Measurements from ENCODE around the gene TSHZ2.
"Not testable (repeated sequence)": the region's sequence is repeated elsewhere in the genome, so short reads cannot be mapped to it uniquely, and the experiment has no call there.

TSHZ2 gene

GRCh38 chr20:53454675-53455276, 482.6 kb downstream of the TSHZ2 start:
- no peak for DNase-seq (ENCODE audit: low spot score)

DNA sequence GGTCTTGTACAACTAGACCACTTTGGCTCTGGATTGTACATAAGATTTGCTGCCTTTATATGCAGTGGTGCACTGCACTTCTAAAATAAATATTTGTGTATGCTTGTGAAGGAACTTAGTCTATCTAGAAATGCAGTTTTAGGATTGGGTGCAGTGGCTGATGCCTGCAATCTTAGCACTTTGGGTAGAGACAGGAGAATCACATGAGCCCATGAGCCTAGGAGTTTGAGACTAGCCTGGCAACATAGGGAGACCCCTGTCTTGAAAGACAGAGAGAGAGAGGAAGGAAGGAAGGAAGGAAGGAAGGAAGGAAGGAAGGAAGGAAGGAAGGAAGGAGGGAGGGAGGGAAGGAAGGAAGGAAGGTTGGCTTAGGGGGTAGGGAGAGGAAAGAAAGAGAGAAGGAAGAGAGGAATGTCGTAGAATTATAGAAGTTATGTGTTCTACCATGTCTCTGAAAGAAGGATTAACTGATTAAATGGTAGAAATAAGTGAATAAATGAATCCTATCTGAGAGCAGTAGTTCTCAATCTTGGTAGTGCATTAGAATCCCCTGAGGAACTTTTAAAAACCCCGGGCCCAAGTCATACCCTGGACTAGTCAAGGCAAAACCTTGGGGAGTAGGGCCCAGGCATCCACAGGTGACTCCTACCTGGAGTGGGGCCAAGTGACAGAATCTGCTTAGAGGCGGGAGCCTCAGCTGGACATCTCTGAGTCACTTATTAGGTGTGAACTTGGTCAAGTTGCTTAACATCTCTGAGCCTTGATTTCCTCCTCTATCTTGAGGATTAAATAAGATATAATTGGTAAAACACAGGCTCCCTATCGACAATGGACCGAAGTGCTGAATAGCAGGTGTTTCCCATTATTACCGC, 491.2 kb downstream of the TSHZ2 start:
- DNase-seq (ENCODE audit: low spot score), result no peak

DNA sequence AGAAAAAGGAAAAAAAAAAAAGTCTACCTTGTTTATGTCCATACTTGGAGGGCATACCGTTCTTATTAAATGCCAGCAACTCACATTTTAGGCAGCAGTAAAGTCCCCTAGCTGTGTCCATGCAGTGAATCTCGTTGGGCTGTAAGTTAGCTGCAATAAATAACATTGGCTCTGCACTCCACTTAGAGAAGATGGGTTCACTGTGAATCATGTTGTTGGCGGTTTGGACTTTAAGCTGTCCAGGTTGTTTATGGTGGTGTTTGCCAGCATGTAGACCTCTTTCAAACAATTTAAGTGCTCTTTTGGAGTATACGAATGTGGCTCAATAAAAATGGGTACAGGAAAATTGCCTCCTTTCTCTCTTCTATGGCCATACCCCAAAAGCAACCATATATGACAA, 494.1 kb downstream of the TSHZ2 start:
- DNase-seq (ENCODE audit: low spot score), result no peak

- no peak for DNase-seq (ENCODE audit: low spot score)
Observed at GRCh38 chr20:53468587-53468986, 496.4 kb downstream of the TSHZ2 start.

- DNase-seq (ENCODE audit: low spot score), result not testable (repeated sequence)
Observed at GRCh38 chr20:53472859-53473258, 500.7 kb downstream of the TSHZ2 start.

- no peak for DNase-seq (ENCODE audit: low spot score)
Observed at GRCh38 chr20:53480913-53481312, 508.8 kb downstream of the TSHZ2 start.

DNA sequence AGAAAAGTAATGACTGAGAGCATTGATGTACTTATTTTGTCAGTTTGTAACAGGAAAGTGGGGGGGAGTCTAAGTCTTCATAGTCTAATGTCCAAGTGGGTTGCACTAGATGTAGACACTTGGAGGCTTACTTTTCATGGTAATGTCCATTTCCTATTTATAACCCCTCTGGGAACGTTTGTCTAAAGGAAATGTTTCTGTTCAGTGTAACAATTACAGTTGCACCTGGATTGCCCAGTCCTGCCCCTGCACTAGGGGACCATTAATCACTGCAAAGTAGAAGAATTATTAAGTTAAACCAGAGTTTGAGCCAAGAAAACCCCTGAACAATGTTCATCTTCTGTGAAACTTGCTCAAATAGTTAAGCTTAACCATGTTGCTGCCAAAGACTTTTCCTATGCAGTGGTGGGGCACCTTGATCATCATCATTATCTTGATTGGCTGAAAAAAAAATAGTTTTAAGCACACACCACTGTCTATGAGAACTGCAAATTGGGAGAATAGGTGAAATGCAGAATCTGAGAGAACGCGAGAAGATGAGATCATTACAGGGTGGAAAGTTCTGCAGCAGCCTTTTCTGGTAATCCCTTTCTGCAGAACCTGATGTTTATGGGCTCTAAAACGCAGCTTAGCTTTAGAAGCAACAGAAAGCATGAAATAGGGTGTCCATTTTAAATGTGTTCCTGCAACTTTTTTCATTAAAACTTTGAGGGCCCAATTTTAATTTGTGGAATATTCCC, 515.5 kb downstream of the TSHZ2 start:
- DNase-seq (ENCODE audit: low spot score), result no peak

GRCh38 chr20:53488775-53489272, 516.7 kb downstream of the TSHZ2 start:
- no peak for DNase-seq (ENCODE audit: low spot score)

- no peak for DNase-seq (ENCODE audit: low spot score)
Observed at GRCh38 chr20:53489528-53489927, 517.4 kb downstream of the TSHZ2 start.

- no peak for DNase-seq (ENCODE audit: low spot score)
Observed at GRCh38 chr20:53490620-53491019, 518.5 kb downstream of the TSHZ2 start.

GRCh38 chr20:53491462-53491861, 519.3 kb downstream of the TSHZ2 start:
- DNase-seq (ENCODE audit: low spot score), result no peak

- DNase-seq (ENCODE audit: low spot score), result no peak
Observed at GRCh38 chr20:53492212-53492611, 520.1 kb downstream of the TSHZ2 start.

DNA sequence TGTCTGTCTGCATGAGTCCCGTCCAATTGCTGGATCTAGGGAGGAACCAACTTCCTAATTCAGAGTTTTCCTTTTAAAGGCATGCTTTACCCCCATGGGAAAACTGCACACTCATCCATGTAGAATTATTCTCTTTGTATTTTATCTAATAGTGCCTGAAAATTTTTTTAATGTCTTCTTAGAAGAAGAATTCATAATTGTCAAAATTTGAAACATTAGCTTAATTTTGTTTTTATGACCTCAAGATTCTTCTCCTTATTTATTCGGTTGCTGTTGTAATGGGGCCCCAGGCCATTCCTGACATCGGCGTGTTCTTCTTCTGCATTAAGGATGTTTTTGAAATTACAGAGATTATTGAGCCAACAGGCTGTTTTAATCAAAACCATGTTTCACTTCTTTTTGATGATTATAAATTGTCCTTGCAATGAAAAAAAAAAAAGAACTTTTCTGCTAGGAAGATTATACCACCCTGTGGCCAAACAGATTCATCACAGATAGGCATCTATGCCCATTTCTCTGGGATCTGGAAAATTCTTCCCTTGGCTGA, 521.2 kb downstream of the TSHZ2 start:
- DNase-seq (ENCODE audit: low spot score), result no peak

DNA sequence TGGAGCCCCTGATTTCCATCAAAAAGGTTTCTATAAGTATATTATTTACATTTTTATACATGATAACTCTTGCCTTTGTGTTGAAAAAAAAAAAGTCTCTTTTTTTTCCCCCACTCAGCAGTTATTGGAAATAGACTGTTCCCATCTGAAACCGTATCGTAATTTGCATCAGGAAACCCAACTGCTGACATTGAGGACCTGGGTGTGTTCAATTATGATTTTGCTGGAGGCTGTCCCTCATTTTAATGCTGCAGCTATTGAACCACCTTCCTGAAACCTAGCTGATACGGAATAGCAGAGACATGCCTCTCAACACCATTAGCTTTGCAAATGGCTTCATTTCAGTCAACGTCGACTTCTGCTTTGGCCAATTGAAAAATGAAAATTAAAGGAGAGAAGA, 522.6 kb downstream of the TSHZ2 start:
- DNase-seq (ENCODE audit: low spot score), result no peak

- DNase-seq (ENCODE audit: low spot score), result no peak
Observed at GRCh38 chr20:53495398-53496092, 523.4 kb downstream of the TSHZ2 start.

DNA sequence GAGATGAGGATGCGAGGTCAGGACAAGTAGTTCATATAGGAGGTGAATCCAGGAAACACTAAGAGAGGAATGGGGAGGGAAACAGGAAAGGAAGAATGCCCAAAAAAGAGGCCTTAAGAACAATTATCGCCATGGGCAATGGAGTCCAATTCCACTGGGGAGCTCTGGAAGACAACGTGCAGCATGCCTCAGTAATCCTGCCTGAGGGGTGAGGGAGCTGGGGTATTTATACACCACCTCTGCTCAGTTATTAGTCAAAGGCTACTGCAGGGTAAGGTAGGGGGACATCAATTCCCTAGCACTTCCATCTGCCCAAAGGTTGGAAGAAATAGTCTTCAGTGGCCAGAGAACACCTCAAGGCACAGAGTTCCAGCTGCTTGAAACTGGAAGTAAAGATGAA, 525.1 kb downstream of the TSHZ2 start:
- no peak for DNase-seq (ENCODE audit: low spot score)

DNA sequence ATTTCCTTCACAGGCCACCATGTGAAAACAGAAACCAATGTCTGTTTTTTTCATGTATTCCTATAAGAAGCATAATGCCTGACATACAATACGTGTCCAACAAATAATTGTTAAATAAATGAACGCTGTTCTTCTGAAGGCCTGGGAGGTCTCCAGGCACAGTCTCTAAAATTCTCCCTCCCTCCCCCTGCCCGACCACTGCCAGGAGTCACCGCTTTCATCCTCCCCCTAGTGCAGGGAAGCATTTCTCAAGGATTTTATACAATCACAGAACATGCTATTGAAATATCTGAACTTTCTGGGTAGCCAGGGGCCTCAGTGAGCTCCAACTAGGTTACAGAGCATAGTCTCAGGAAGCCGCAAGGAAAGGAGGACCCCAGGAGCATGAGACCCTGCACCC, 526.2 kb downstream of the TSHZ2 start:
- DNase-seq (ENCODE audit: low spot score), result no peak

GRCh38 chr20:53500651-53501050, 528.5 kb downstream of the TSHZ2 start:
- no peak for DNase-seq (ENCODE audit: low spot score)

DNA sequence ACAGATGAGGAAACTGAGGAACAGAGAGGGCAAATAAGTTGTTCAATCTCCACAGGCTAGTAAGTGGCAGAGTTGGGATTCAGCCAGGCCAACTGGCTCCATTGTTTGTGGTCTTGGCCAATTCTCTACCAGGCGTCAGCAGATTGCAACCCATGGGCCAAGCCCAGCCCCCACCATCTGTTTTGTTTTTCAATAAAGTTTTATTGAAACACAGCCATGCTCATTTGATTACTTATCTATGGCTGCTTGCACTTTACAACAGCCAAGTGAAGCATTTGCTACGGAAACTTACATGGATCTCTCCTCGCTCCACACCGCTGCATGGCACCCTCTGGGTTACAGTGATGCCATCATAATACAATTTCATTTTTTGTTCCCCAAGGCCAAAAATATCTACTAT, 530.7 kb downstream of the TSHZ2 start:
- DNase-seq (ENCODE audit: low spot score), result no peak

DNA sequence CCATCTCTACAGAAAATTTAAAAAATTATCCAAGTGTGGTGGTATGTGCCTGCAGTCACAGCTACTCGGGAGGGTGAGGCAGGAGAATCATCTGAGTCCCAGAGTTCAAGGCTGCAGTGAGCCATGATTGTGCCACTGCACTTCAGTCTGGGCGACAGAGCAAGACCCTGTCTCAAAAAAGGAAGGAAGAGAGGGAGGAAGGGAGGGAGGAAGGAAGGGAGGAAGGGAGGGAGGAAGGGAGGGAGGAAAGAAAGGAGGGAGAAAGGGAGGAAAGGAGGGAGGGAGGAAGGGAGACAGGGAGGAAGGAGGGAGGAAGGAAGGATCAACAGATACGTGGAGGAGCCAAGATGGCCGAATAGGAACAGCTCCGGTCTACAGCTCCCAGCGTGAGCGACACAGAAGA, 531.4 kb downstream of the TSHZ2 start:
- DNase-seq (ENCODE audit: low spot score), result no peak

DNA sequence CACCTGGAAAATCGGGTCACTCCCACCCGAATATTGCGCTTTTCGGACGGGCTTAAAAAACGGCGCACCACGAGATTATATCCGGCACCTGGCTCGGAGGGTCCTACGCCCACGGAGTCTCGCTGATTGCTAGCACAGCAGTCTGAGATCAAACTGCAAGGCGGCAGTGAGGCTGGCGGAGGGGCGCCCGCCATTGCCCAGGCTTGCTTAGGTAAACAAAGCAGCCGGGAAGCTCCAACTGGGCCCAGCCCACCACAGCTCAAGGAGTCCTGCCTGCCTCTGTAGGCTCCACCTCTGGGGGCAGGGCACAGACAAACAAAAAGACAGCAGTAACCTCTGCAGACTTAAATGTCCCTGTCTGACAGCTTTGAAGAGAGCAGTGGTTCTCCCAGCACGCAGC, 531.9 kb downstream of the TSHZ2 start:
- not testable (repeated sequence) for DNase-seq (ENCODE audit: low spot score)

DNA sequence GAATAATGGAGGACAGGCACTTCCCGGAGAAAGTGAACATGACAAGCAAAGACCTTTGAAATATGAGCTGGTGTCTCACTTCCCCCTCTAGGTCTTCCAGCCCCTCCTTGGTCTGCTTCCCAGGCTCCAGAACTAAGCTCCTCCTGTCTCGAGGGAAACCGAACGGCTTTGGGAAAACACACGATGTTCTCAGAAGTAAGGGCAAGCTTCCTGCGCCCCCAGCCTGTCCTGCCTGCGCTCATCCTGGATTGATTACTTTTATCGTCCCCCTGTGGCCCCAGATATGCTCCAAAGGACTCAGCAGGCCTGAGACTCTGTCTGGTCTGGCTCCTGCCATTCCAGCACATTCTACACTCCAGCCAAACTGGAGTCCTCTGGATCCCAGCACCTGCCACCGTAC, 538.1 kb downstream of the TSHZ2 start:
- DNase-seq (ENCODE audit: low spot score), result no peak
